Endothelial cell of umbilical vein (primary cell): Measurements from ENCODE around the gene SLC4A2. TPM values are rescaled to one million over a fixed set of nuclear protein-coding genes. Genes with fewer than 3 reads are reported as not detected.

ENCODE experiments used
- BruUV-seq: library from RNA; stranded (reverse); fragments of 400-500 nt; replicated peaks from 2 replicates; lab custom pipeline; 2021; lab: Mats Ljungman, UMichigan
- CTCF ChIA-PET: fragments of 300-600, 350-600 bp; sonication (Branson Sonifier 250); formaldehyde crosslinking; loops from one replicate; lab custom pipeline; 2021; ENCODE audit warnings: antibody characterized with exemption, inconsistent platforms; lab: Charles Lee
- POLR2A ChIA-PET: fragments of 300-600, 350-600 bp; sonication (Branson Sonifier 250); formaldehyde crosslinking; loops from one replicate; lab custom pipeline; 2021; ENCODE audit warnings: antibody characterized with exemption, inconsistent platforms; lab: Charles Lee
- DNase-seq: peaks from one replicate; pipeline ENCODE4 v3.0.0-alpha.2; 2011; ENCODE audit warnings: low read depth, low spot score
- FAIRE-seq: peaks from 2 replicates; lab custom pipeline; 2011; peaks lifted over from hg19 to GRCh38; lab: Jason Lieb, UNC
- H2AFZ ChIP-seq: 2 replicates; pipeline ENCODE4 v1.6.0; 2012; ENCODE audit warnings: low read depth, low read length, control low read depth, inconsistent platforms
- H3K27ac ChIP-seq: 2 replicates; pipeline ENCODE4 v1.5.1; 2011; ENCODE audit warnings: low read depth, mild to moderate bottlenecking, control low read depth, low read length, moderate library complexity; ENCODE audit not compliant: insufficient read depth
- H3K27me3 ChIP-seq, 2 experiments: 2 replicates each; pipeline versions ENCODE4 v1.6.0 to v1.6.1; 2011; ENCODE audit warnings: low read length in 2 of 2, mixed read lengths in 1 of 2; ENCODE audit not compliant: control insufficient read depth in 2 of 2, insufficient read depth in 2 of 2
- H3K36me3 ChIP-seq, 2 experiments: 2 replicates in 1 of 2; 3 replicates in 1 of 2; pipeline ENCODE4 v1.5.1; 2011; ENCODE audit warnings: low read length in 2 of 2, mild to moderate bottlenecking in 1 of 2, moderate library complexity in 1 of 2; ENCODE audit not compliant: control insufficient read depth in 2 of 2, insufficient read depth in 2 of 2; ENCODE audit errors: extremely low read depth in 1 of 2
- H3K4me1 ChIP-seq: 3 replicates; pipeline ENCODE4 v1.5.1; 2011; ENCODE audit warnings: mild to moderate bottlenecking, low read length; ENCODE audit not compliant: control insufficient read depth, insufficient read depth; ENCODE audit errors: extremely low read depth
- H3K4me2 ChIP-seq: 2 replicates; pipeline ENCODE4 v1.6.1; 2011; ENCODE audit warnings: low read length, control low read depth, mixed read lengths; ENCODE audit not compliant: insufficient read depth
- H3K4me3 ChIP-seq, 3 experiments: fragments of 200-600 bp in 1 of 3; sonication (generic), shearing (Covaris generic) in 1 of 3; replicated peaks in 1 of 3; 2 replicates each; pipeline ENCODE4 v1.5.1; 2011 to 2016; ENCODE audit warnings: control low read depth in 3 of 3, low read length in 3 of 3, mild to moderate bottlenecking in 2 of 3, inconsistent platforms in 1 of 3, low read depth in 1 of 3, moderate library complexity in 1 of 3; ENCODE audit not compliant: insufficient read depth in 1 of 3
- H3K79me2 ChIP-seq: 2 replicates; pipeline ENCODE4 v1.6.0; 2012; ENCODE audit warnings: low read length, inconsistent platforms; ENCODE audit not compliant: control insufficient read depth, insufficient read depth
- H3K9ac ChIP-seq: replicated peaks from 2 replicates; pipeline ENCODE3; 2011; ENCODE audit warnings: low read length, control low read depth; ENCODE audit not compliant: insufficient read depth; ENCODE audit errors: extremely low read depth
- H3K9me1 ChIP-seq: replicated peaks from 3 replicates; pipeline ENCODE4 v1.6.0; 2011; ENCODE audit warnings: mild to moderate bottlenecking, low read length; ENCODE audit not compliant: control insufficient read depth, insufficient read depth; ENCODE audit errors: extremely low read depth
- H3K9me3 ChIP-seq: replicated peaks from 2 replicates; pipeline ENCODE4 v1.5.1; 2012; ENCODE audit warnings: low read length, inconsistent platforms; ENCODE audit not compliant: control insufficient read depth, insufficient read depth
- H4K20me1 ChIP-seq: replicated peaks from 2 replicates; pipeline ENCODE3; 2011; ENCODE audit warnings: mild to moderate bottlenecking, low read length; ENCODE audit not compliant: control insufficient read depth, insufficient read depth; ENCODE audit errors: extremely low read depth
- CTCF ChIP-seq, 2 donors: IDR thresholded peaks; 1 replicate in 1 of 2; 2 replicates in 1 of 2; pipeline ENCODE4 v1.5.1; 2011; ENCODE audit warnings: low read length in 2 of 2, mild to moderate bottlenecking in 2 of 2, moderate library complexity in 2 of 2, control low read depth in 1 of 2, inconsistent platforms in 1 of 2, low read depth in 1 of 2; ENCODE audit not compliant: insufficient read depth in 1 of 2; ENCODE audit errors: extremely low read depth in 1 of 2
- EZH2 ChIP-seq: IDR thresholded peaks from 2 replicates; pipeline ENCODE4 v1.6.1; 2012; ENCODE audit warnings: borderline replicate concordance, low read depth, mild to moderate bottlenecking, moderate library complexity, low read length, inconsistent platforms; ENCODE audit not compliant: severe bottlenecking
- FOS ChIP-seq: IDR thresholded peaks from 2 replicates; pipeline ENCODE4 v1.6.1; 2011; ENCODE audit warnings: mild to moderate bottlenecking, low read length, moderate library complexity, borderline replicate concordance; ENCODE audit not compliant: insufficient read depth
- GATA2 ChIP-seq: IDR thresholded peaks from 2 replicates; pipeline ENCODE4 v1.7.0; 2011; ENCODE audit warnings: low read depth, mild to moderate bottlenecking, moderate library complexity, mixed read lengths, low read length; ENCODE audit not compliant: insufficient read length, insufficient read depth
- JUN ChIP-seq: IDR thresholded peaks from 2 replicates; pipeline ENCODE4 v1.6.1; 2011; ENCODE audit warnings: borderline replicate concordance, low read depth; ENCODE audit not compliant: insufficient read length, insufficient read depth
- MAX ChIP-seq: IDR thresholded peaks from 2 replicates; pipeline ENCODE4 v1.6.1; 2011; ENCODE audit not compliant: insufficient read depth, insufficient read length
- MYC ChIP-seq: IDR thresholded peaks from one replicate; pipeline ENCODE4 v1.6.1; 2011; ENCODE audit warnings: mild to moderate bottlenecking, low read depth, low read length
- POLR2A ChIP-seq: IDR thresholded peaks from 2 replicates; pipeline ENCODE4 v1.6.1; 2012; ENCODE audit warnings: low read depth, mild to moderate bottlenecking, control low read depth, low read length
- POLR2AphosphoS5 ChIP-seq: IDR thresholded peaks from 2 replicates; pipeline ENCODE4 v1.6.1; 2012; ENCODE audit warnings: low read depth, mild to moderate bottlenecking, control low read depth, low read length, moderate library complexity; ENCODE audit not compliant: insufficient read depth
- dilution Hi-C: fragments of 300-500 bp; cut with MboI; formaldehyde crosslinking; loops from one replicate; pipeline ENCODE4 v1.15.0; 2019; ENCODE audit warnings: low sequenced_read_pairs; ENCODE audit not compliant: extremely low pct_ligation_motif_present
- intact Hi-C: fragments of 100-400 bp; cut with micrococcal nuclease; formaldehyde crosslinking; loops from one replicate; pipeline ENCODE4 v1.10.0; 2022
- polyA plus RNA-seq, 4 experiments: library from polyadenylated mRNA; depleted of rRNA in 3 of 4; stranded (reverse) in 3 of 4; unstranded in 1 of 4; fragments of >200 nt; gene quantifications; 2 replicates each; pipeline versions ENCODE4 v1.2.1 to v1.2.3, GENCODE V29; 2011 to 2012; ENCODE audit warnings: missing spikeins in 1 of 4
- total RNA-seq: library from RNA; stranded (reverse); gene quantifications from 2 replicates; pipeline ENCODE4 v1.2.3, GENCODE V29; 2021

The SLC4A2 gene
- total and polyA plus RNA-seq, 2 donors (not counting 3 experiments of a cell fraction or from before 2014, with no cell fraction given), result 108 to 172 TPM

GRCh38 chr7:151119902-151120301 is 60.5 kb downstream of the SLC4A2 start:
- Histone ChIP-seq H3K9me1 (no peaks in the 10 kb centered on the region), H3K9me3 (no peaks in the 10 kb centered on the region), H3K4me2 (no peak overlapping the region), H3K9ac (no peak overlapping the region), H2AFZ (no peak overlapping the region), H3K79me2 (peaks cover 21% of the 10 kb centered on the region), H3K27ac (no peak overlapping the region), H3K4me1 (peaks cover 9% of the 10 kb centered on the region), H3K27me3 (no peaks in the 10 kb centered on the region), H4K20me1 (peaks cover 2% of the 10 kb centered on the region), H3K4me3 (no peak overlapping the region), H3K36me3 (peaks cover 11 to 56% of the 10 kb centered on the region in 2 experiments)
- DNase-seq (no peak), FAIRE-seq (no peak)
- ChIA-PET POLR2A (no interaction called here), CTCF (no interaction called here)
- intact Hi-C loops (no loop called here), dilution Hi-C loops (no loop called here)
- no peak for TF ChIP-seq GATA2
- no peak for TF ChIP-seq CTCF (IDR thresholded peaks at IDR 0.05; ENCODE audit: extremely low read depth in 1 of 2, insufficient read depth in 1 of 2, low read depth in 1 of 2, low read length in 2 of 2)
- TF ChIP-seq MYC, result no peak
- TF ChIP-seq MAX, result no peak
- TF ChIP-seq POLR2AphosphoS5, result no peak
- no peak for TF ChIP-seq FOS
- no peak for TF ChIP-seq JUN
- TF ChIP-seq POLR2A, result no peak
- no peak for TF ChIP-seq EZH2
- BruUV-seq, result no TSS peak
